ENCODE data around the gene PCSK9. TPM values are rescaled to one million over a fixed set of nuclear protein-coding genes. Genes with fewer than 3 reads are reported as not detected.
"Not testable (repeated sequence)": the region's sequence is repeated elsewhere in the genome, so short reads cannot be mapped to it uniquely, and the experiment has no call there.

The PCSK9 gene
- total RNA-seq, 1 donor from 2014 or later, result 11.1 TPM

GRCh38 chr1:55081188-55081904 is 42.0 kb downstream of the PCSK9 start:
- DNase-seq, result no peak

GRCh38 chr1:55081905-55082296 is 42.6 kb downstream of the PCSK9 start:
- no peak for DNase-seq

GRCh38 chr1:55084257-55084656 is 44.9 kb downstream of the PCSK9 start:
- no peak for DNase-seq

GRCh38 chr1:55087439-55087838 is 48.1 kb downstream of the PCSK9 start:
- no peak for DNase-seq

- DNase-seq, result no peak
These were observed 49.1 kb downstream of the PCSK9 start for GRCh38 chr1:55088413-55088812.

GRCh38 chr1:55089683-55090082 is 50.3 kb downstream of the PCSK9 start:
- no peak for DNase-seq

- DNase-seq, result no peak
These were observed 53.1 kb downstream of the PCSK9 start for GRCh38 chr1:55092475-55092874.

- no peak for DNase-seq
These were observed 55.7 kb downstream of the PCSK9 start for GRCh38 chr1:55095095-55095494.

GRCh38 chr1:55103891-55104290 is 64.5 kb downstream of the PCSK9 start:
- DNase-seq, result no peak

GRCh38 chr1:55107101-55107500 is 67.8 kb downstream of the PCSK9 start:
- no peak for DNase-seq

- DNase-seq, result not testable (repeated sequence)
These were observed 69.7 kb downstream of the PCSK9 start for GRCh38 chr1:55109005-55109404.

Other genes with a start within 250 kb of the PCSK9 start
- gene TTC22, start 238.2 kb upstream of the PCSK9 start, total RNA-seq, result 3.6 TPM
- gene DHCR24, start 152.4 kb upstream of the PCSK9 start, total RNA-seq, result 98.4 TPM
- gene TMEM61, start 58.9 kb upstream of the PCSK9 start, total RNA-seq, result 0.30 TPM
- gene BSND, start 40.6 kb upstream of the PCSK9 start, total RNA-seq, result not detected
- 58.6 TPM for gene USP24, start 175.8 kb downstream of the PCSK9 start, total RNA-seq